ENCODE data around the gene ARAP1. TPM values are rescaled to one million over a fixed set of nuclear protein-coding genes. Genes with fewer than 3 reads are reported as not detected.
"Not testable (repeated sequence)": the region's sequence is repeated elsewhere in the genome, so short reads cannot be mapped to it uniquely, and the experiment has no call there.

ARAP1 gene
- polyA plus RNA-seq (2012; ENCODE audit: missing spikeins) = 48.4 TPM

- DNase-seq (ENCODE audit: insufficient read length) = peak; percentile 96
- FAIRE-seq = peak; percentile 99
- TF ChIP-seq POLR2AphosphoS5 (IDR thresholded peaks at IDR 0.05; ENCODE audit: low read depth, low read length) (peak; percentile 23; the same call in 1 of the 2 replicates), POLR2A (IDR thresholded peaks at IDR 0.05; ENCODE audit: low read depth, low read length) (peak; percentile 62; the same call in 1 of the 2 replicates), TAF1 (IDR thresholded peaks at IDR 0.05; ENCODE audit: borderline replicate concordance, low read depth, low read length) (peak; percentile 47; the same call in 1 of the 2 replicates)
These were observed at the start of gene ARAP1 for GRCh38 chr11:72752088-72752914. ARAP1 (minus strand) TSS chr11:72752408; CDS start chr11:72727128, 25,280 bp downstream.

GRCh38 chr11:72799441-72799840 is 47.2 kb upstream of the ARAP1 start:
- TF ChIP-seq POLR2A (IDR thresholded peaks at IDR 0.05; ENCODE audit: low read depth, low read length) (no peak), POLR2AphosphoS5 (IDR thresholded peaks at IDR 0.05; ENCODE audit: low read depth, low read length) (no peak), TAF1 (IDR thresholded peaks at IDR 0.05; ENCODE audit: borderline replicate concordance, low read depth, low read length) (no peak)
- no peak for DNase-seq (ENCODE audit: insufficient read length)
- FAIRE-seq = no peak

- no peak for FAIRE-seq
- no peak for DNase-seq (ENCODE audit: insufficient read length)
These were observed 46.2 kb upstream of the ARAP1 start for GRCh38 chr11:72798361-72798760.

GRCh38 chr11:72793425-72794367 is 41.5 kb upstream of the ARAP1 start, which contains the start of gene STARD10:
STARD10 (minus strand) TSS chr11:72794047; CDS start chr11:72781181, 12,866 bp downstream.
- FAIRE-seq (peak; percentile 99), DNase-seq (ENCODE audit: insufficient read length) (peak; percentile 96)
- peak; percentile 55 for TF ChIP-seq POLR2AphosphoS5 (IDR thresholded peaks at IDR 0.05; ENCODE audit: low read depth, low read length)
- TF ChIP-seq TAF1 (IDR thresholded peaks at IDR 0.05; ENCODE audit: borderline replicate concordance, low read depth, low read length) = peak; percentile 35; the same call in 1 of the 2 replicates
- peak; percentile 73; the same call in 1 of the 2 replicates for TF ChIP-seq POLR2A (IDR thresholded peaks at IDR 0.05; ENCODE audit: low read depth, low read length)

More at GRCh38 chr11:72798361-72798760, 46.2 kb upstream of the ARAP1 start:
- TF ChIP-seq POLR2AphosphoS5 (IDR thresholded peaks at IDR 0.05; ENCODE audit: low read depth, low read length) (no peak), POLR2A (IDR thresholded peaks at IDR 0.05; ENCODE audit: low read depth, low read length) (no peak), TAF1 (IDR thresholded peaks at IDR 0.05; ENCODE audit: borderline replicate concordance, low read depth, low read length) (no peak)

- DNase-seq (ENCODE audit: insufficient read length) (no peak), FAIRE-seq (no peak)
- TF ChIP-seq TAF1 (IDR thresholded peaks at IDR 0.05; ENCODE audit: borderline replicate concordance, low read depth, low read length) = no peak
- no peak for TF ChIP-seq POLR2A (IDR thresholded peaks at IDR 0.05; ENCODE audit: low read depth, low read length)
- TF ChIP-seq POLR2AphosphoS5 (IDR thresholded peaks at IDR 0.05; ENCODE audit: low read depth, low read length) = no peak
These were observed 40.8 kb upstream of the ARAP1 start for GRCh38 chr11:72793076-72793424.

- TF ChIP-seq POLR2AphosphoS5 (IDR thresholded peaks at IDR 0.05; ENCODE audit: low read depth, low read length) (no peak), TAF1 (IDR thresholded peaks at IDR 0.05; ENCODE audit: borderline replicate concordance, low read depth, low read length) (no peak), POLR2A (IDR thresholded peaks at IDR 0.05; ENCODE audit: low read depth, low read length) (no peak)
- no peak for FAIRE-seq
- DNase-seq (ENCODE audit: insufficient read length) = peak; percentile 11
These were observed 40.3 kb upstream of the ARAP1 start for GRCh38 chr11:72792437-72793021.

- DNase-seq (ENCODE audit: insufficient read length); FAIRE-seq: not testable (repeated sequence)
These were observed 39.0 kb upstream of the ARAP1 start for GRCh38 chr11:72791228-72791627.

- no peak for TF ChIP-seq POLR2A (IDR thresholded peaks at IDR 0.05; ENCODE audit: low read depth, low read length)
- no peak for TF ChIP-seq POLR2AphosphoS5 (IDR thresholded peaks at IDR 0.05; ENCODE audit: low read depth, low read length)
- no peak for TF ChIP-seq TAF1 (IDR thresholded peaks at IDR 0.05; ENCODE audit: borderline replicate concordance, low read depth, low read length)
- no peak for FAIRE-seq
- no peak for DNase-seq (ENCODE audit: insufficient read length)
These were observed 37.4 kb upstream of the ARAP1 start for GRCh38 chr11:72789493-72790131.

GRCh38 chr11:72788241-72788640 is 36.0 kb upstream of the ARAP1 start:
- FAIRE-seq (peak; percentile 65), DNase-seq (ENCODE audit: insufficient read length) (peak; percentile 20)
- TF ChIP-seq POLR2AphosphoS5 (IDR thresholded peaks at IDR 0.05; ENCODE audit: low read depth, low read length) (no peak), TAF1 (IDR thresholded peaks at IDR 0.05; ENCODE audit: borderline replicate concordance, low read depth, low read length) (no peak), POLR2A (IDR thresholded peaks at IDR 0.05; ENCODE audit: low read depth, low read length) (no peak)

GRCh38 chr11:72787216-72788104 is 35.3 kb upstream of the ARAP1 start:
- FAIRE-seq (peak; percentile 83), DNase-seq (ENCODE audit: insufficient read length) (peak; percentile 74)
- TF ChIP-seq POLR2A (IDR thresholded peaks at IDR 0.05; ENCODE audit: low read depth, low read length) (no peak), TAF1 (IDR thresholded peaks at IDR 0.05; ENCODE audit: borderline replicate concordance, low read depth, low read length) (peak; percentile 39; the same call in 1 of the 2 replicates)

All from GM12892 (cell line).